GM10266 (cell line): ENCODE results near the gene SSUH2.

Source experiments
- DNase-seq: peaks from one replicate; pipeline ENCODE4 v3.0.0; 2012; ENCODE audit errors: extremely low spot score
- CTCF ChIP-seq: IDR thresholded peaks from 2 replicates; pipeline ENCODE4 v1.5.1; 2012; ENCODE audit warnings: mild to moderate bottlenecking, low read depth; ENCODE audit not compliant: control insufficient read depth, insufficient read depth; ENCODE audit errors: missing control alignments

Gene SSUH2

GRCh38 chr3:8631661-8632060, 12.9 kb downstream of the SSUH2 start:
- TF ChIP-seq CTCF, result no peak
- no peak for DNase-seq

DNA sequence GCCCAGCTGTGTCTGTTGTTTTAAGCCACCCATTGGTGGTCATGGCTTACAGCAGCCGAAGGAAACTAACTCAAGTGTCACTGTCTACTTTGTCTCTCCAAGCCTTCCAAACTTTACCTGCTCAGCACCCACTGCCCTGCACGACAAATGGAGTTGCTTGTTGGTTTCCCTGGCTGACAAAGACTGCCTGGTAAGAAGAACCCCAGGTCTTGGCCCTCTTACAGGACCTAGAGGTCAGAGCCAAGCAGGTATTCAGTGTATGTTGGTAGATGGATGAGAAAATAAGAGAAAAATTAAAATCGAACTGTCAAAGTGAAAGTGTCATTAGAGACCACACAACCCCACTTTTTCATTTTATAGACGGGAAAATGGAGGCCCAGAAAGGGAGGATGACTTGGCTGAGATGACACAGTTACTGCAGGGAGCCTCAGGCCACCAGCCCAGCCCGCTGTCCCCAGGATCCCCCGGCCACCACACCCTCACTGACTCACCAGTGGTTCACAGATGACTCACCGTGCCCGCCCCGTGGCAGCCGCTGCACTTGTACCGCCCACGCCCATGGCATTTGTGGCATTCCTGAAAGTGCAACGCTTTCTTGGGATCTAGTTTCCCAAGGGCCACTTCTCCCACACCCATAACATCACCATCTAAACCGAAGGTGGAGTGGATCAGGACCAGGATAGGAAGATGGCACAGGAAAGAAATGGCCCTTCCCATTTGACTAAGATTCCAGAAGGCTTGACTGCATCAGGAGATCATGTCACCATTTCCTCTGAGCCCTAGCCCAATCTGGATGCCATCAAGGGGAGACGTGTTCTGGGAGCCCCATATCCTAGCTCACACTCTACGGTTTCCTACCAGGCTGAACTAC, 15.2 kb downstream of the SSUH2 start:
- no peak for TF ChIP-seq CTCF
- no peak for DNase-seq

- no peak for DNase-seq
- TF ChIP-seq CTCF, result no peak
Observed at GRCh38 chr3:8627949-8628348, 16.6 kb downstream of the SSUH2 start.

DNA sequence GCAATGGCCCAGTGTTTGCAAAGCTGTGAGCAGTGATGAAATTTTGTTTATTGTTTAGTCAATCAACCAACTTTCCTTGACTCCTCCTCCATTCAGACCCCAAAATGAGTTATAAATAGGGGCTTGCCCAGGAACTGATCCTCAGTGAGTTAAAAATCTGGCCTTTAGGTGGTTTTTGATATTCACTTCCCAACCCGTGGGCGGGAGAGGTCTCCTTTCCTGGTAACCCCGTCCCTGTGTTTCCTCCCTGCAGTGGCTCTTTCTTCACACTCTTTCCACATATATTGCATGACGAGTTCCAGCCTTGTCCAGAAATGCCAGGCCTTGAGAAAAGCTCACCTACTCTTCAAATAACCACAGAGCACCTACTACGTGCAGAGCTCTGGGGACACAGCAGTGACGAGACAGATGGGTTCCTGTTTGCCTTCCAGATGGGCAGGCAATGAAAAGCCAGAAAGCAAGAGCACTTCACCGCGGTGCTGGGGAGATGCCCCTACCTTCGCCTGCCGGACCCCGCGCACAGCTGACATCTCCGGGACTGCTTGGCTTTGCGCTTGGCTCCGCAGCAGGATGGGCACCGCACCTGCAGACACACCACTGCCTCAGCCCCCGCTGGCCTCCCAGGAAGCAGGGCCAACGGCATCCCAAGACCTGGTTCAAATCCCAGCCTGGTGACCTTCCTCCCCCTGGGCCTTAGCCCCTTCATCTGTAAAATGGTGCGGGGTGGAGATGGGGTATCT, 17.2 kb downstream of the SSUH2 start:
- no peak for TF ChIP-seq CTCF
- DNase-seq, result no peak

GRCh38 chr3:8625991-8626390, 18.6 kb downstream of the SSUH2 start:
- no peak for TF ChIP-seq CTCF
- no peak for DNase-seq

DNA sequence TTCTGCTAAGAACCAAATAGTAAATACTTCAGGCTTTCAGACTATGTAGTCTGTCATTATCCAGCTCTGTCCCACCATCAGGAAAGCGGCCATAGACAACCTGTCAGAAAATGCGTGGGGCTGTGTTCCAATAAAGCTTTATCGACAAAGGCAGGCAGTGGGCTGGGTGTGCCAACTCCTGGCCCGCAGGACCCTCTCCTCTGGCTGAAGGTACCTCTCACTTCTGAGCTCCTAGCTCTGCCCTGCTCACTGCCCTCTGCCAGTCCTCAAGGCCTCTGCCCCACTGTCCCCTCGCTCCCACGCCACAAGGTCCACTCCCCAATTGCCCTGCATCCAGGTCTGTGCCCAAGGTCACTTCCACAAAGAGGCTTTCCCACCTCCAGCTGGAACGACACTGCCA, 20.0 kb downstream of the SSUH2 start:
- TF ChIP-seq CTCF, result no peak
- no peak for DNase-seq

DNA sequence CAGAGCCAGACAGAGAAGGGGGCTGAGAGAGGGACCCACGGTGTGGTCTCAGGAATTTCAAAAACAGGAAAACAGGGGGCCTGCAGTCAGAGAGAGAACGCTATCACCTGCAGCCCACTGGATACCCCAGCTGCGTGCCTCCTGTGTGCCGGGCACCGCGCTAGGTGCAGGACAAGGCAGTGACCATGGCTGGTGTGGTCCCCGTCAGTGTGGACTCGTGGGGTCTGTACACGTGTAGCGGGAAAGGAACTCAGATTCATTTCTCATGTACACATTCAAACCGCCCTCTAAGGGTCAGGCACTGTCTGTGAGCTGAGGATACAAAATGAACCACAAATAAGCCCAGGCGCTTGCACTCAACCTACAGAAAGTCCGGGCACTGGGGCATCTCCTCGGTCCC, 20.9 kb downstream of the SSUH2 start:
- TF ChIP-seq CTCF, result no peak
- no peak for DNase-seq
